Trophoblast cell (in vitro differentiated cells and primary cell): ENCODE measurements around the gene HOXA10.

Experiments
- DNase-seq, 2 donors: peaks; one replicate each; pipeline ENCODE4 v3.0.0-alpha.2; 2016
- H2AFZ ChIP-seq: 2 replicates; pipeline ENCODE4 v1.6.1; 2013; ENCODE audit warnings: low read length, moderate library complexity, mild to moderate bottlenecking; ENCODE audit not compliant: insufficient read depth, poor library complexity
- H2AK5ac ChIP-seq: 2 replicates; pipeline ENCODE4 v1.6.1; 2013; ENCODE audit warnings: mild to moderate bottlenecking, low read length
- H2BK120ac ChIP-seq: 2 replicates; pipeline ENCODE4 v1.6.1; 2013; ENCODE audit warnings: low read length, mild to moderate bottlenecking, moderate library complexity; ENCODE audit not compliant: insufficient read depth, poor library complexity
- H2BK12ac ChIP-seq: 2 replicates; pipeline ENCODE4 v1.6.1; 2013; ENCODE audit warnings: mild to moderate bottlenecking, low read length, moderate library complexity
- H2BK5ac ChIP-seq: 2 replicates; pipeline ENCODE4 v1.6.1; 2013; ENCODE audit warnings: low read length, low read depth, moderate library complexity, mild to moderate bottlenecking; ENCODE audit not compliant: poor library complexity
- H3K14ac ChIP-seq: 2 replicates; pipeline ENCODE4 v1.6.1; 2013; ENCODE audit warnings: mild to moderate bottlenecking, low read length
- H3K18ac ChIP-seq: 2 replicates; pipeline ENCODE4 v1.6.1; 2013; ENCODE audit warnings: mild to moderate bottlenecking, low read length
- H3K23ac ChIP-seq: 2 replicates; pipeline ENCODE4 v1.6.1; 2013; ENCODE audit warnings: low read length
- H3K27ac ChIP-seq: 2 replicates; pipeline ENCODE4 v1.5.1; 2013; ENCODE audit warnings: low read depth, mild to moderate bottlenecking, inconsistent platforms, low read length, moderate library complexity
- H3K27me3 ChIP-seq: 2 replicates; pipeline ENCODE4 v1.6.1; 2013; ENCODE audit warnings: inconsistent platforms, mild to moderate bottlenecking, low read length, moderate library complexity; ENCODE audit not compliant: insufficient read depth
- H3K36me3 ChIP-seq, 2 experiments: 1 replicate in 1 of 2; 2 replicates in 1 of 2; pipeline ENCODE4 v1.6.1; 2013; ENCODE audit warnings: low read length in 2 of 2, mild to moderate bottlenecking in 2 of 2, moderate library complexity in 1 of 2; ENCODE audit not compliant: insufficient read depth in 2 of 2, control insufficient read depth in 1 of 2
- H3K4ac ChIP-seq: 2 replicates; pipeline ENCODE4 v1.6.1; 2013; ENCODE audit warnings: low read depth, mild to moderate bottlenecking, low read length, moderate library complexity
- H3K4me1 ChIP-seq, 2 experiments: 1 replicate in 1 of 2; 2 replicates in 1 of 2; pipeline ENCODE4 v1.6.1; 2013; ENCODE audit warnings: low read length in 2 of 2, mild to moderate bottlenecking in 2 of 2, moderate library complexity in 1 of 2; ENCODE audit not compliant: insufficient read depth in 2 of 2, control insufficient read depth in 1 of 2
- H3K4me2 ChIP-seq: 2 replicates; pipeline ENCODE4 v1.6.1; 2013; ENCODE audit warnings: inconsistent platforms, mild to moderate bottlenecking, low read length, moderate library complexity
- H3K4me3 ChIP-seq: 2 replicates; pipeline ENCODE4 v1.5.1; 2013; ENCODE audit warnings: mild to moderate bottlenecking, low read depth, low read length, inconsistent platforms
- H3K79me1 ChIP-seq: one replicate; pipeline ENCODE4 v1.6.1; 2013; ENCODE audit warnings: low read length
- H3K79me2 ChIP-seq: 2 replicates; pipeline ENCODE4 v1.6.1; 2013; ENCODE audit warnings: low read length, mild to moderate bottlenecking; ENCODE audit not compliant: control insufficient read depth, insufficient read depth, poor library complexity
- H3K9ac ChIP-seq: 2 replicates; pipeline ENCODE4 v1.6.1; 2013; ENCODE audit warnings: mild to moderate bottlenecking, low read length
- H3K9me3 ChIP-seq: 2 replicates; pipeline ENCODE4 v1.6.1; 2013; ENCODE audit warnings: low read depth, mild to moderate bottlenecking, control low read depth, inconsistent platforms, low read length; ENCODE audit not compliant: insufficient read depth
- H4K12ac ChIP-seq: 2 replicates; pipeline ENCODE4 v1.6.1; 2013; ENCODE audit warnings: low read depth, mild to moderate bottlenecking, low read length, moderate library complexity
- H4K8ac ChIP-seq: 2 replicates; pipeline ENCODE4 v1.6.1; 2013; ENCODE audit warnings: low read depth, mild to moderate bottlenecking, low read length, moderate library complexity
- H4K91ac ChIP-seq: one replicate; pipeline ENCODE4 v1.6.1; 2013; ENCODE audit warnings: low read depth, mild to moderate bottlenecking, low read length, moderate library complexity
- WGBS: extraction: QIAGEN DNeasy Blood & Tissue Kit; methylation state at CpG from one replicate; pipeline ENCODE4 v1.1.7; 2013; ENCODE audit warnings: missing lambda C conversion rate; ENCODE audit not compliant: insufficient read length, insufficient coverage; ENCODE audit errors: extremely low coverage; 5-methylcytosine and 5-hydroxymethylcytosine counted together

Gene HOXA10

GRCh38 chr7:27176962-27177794 is 3.1 kb upstream of the HOXA10 start:
- Histone ChIP-seq H3K27me3 (peaks cover 88% of the 10 kb centered on the region), H3K36me3 (no peaks in the 10 kb centered on the region), H2AFZ (no peak overlapping the region), H3K9ac (no peak overlapping the region), H3K79me2 (no peaks in the 10 kb centered on the region), H2BK12ac (no peak overlapping the region), H2AK5ac (no peak overlapping the region), H2BK120ac (no peak overlapping the region), H2BK5ac (no peak overlapping the region), H3K4me2 (no peak overlapping the region), H3K14ac (no peak overlapping the region), H4K8ac (no peak overlapping the region), H3K18ac (no peak overlapping the region), H4K12ac (no peak overlapping the region), H3K4me1 (peaks cover 7 to 14% of the 10 kb centered on the region in 2 experiments), H3K79me1 (no peaks in the 10 kb centered on the region), H4K91ac (no peak overlapping the region), H3K4ac (no peak overlapping the region), H3K23ac (no peak overlapping the region), H3K4me3 (no peak overlapping the region), H3K27ac (no peak overlapping the region), H3K9me3 (peaks cover 46% of the 10 kb centered on the region)
- WGBS, result no CpG with 5 or more reads among the region's 22 CpGs
- DNase-seq, result no peak

GRCh38 chr7:27176524-27176845 is 2.4 kb upstream of the HOXA10 start:
- Histone ChIP-seq H3K79me2 (no peaks in the 10 kb centered on the region), H2AK5ac (no peak overlapping the region), H3K27ac (no peak overlapping the region), H4K8ac (no peak overlapping the region), H3K4me1 (peaks cover 7 to 16% of the 10 kb centered on the region in 2 experiments), H3K36me3 (no peaks in the 10 kb centered on the region), H3K14ac (no peak overlapping the region), H3K79me1 (no peaks in the 10 kb centered on the region), H3K9ac (no peak overlapping the region), H3K27me3 (peaks cover 88% of the 10 kb centered on the region), H2BK12ac (no peak overlapping the region), H3K4me2 (no peak overlapping the region), H3K18ac (no peak overlapping the region), H3K4ac (no peak overlapping the region), H2BK120ac (no peak overlapping the region), H3K9me3 (peaks cover 43% of the 10 kb centered on the region), H2AFZ (no peak overlapping the region), H2BK5ac (no peak overlapping the region), H4K91ac (no peak overlapping the region), H4K12ac (no peak overlapping the region), H3K23ac (no peak overlapping the region), H3K4me3 (no peak overlapping the region)
- no CpG with 5 or more reads among the region's 3 CpGs for WGBS
- no peak for DNase-seq

DNA sequence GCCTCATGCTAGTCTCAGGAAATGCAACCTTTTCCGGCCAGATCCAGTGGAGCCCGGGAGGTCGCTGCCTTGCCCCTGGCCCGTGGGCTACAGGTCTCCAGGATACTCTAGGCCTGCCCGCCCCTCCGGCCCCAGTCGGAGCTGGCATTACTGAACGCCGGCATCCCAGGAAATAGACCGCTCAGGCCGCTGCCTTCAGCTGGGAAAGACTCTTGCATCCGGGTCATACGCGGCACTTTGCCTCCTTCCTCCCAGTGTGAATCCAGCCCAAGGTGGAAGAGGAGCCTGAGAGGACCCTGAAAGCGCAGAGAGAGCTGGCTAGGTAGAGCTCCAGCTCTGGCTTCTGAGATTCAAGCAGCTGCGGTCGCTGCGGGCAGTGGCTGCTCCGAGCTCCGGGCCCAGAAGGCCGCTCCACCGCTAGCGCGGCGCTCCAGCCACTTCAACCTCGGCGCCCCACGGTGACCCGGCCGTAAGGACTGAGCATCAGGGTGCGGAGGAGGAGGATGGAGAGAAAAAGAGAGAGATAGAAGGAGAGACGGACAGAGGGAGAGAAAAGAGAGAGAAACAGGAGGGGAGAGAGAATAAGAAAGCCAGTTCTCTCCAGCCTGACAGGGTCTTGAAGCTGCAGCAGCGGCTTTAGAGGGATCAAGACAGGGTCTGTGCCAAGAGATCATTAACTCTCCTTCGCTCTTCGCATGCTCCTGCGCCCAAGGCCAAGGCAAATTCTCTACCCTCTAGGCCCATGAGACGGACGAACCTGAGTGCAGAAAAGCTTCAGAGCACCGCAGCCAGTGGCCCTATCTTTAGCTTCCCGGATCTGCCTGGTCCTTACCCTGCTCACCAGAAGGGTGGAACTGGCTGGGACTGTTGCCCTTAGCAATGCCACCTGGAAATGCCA is 1.8 kb upstream of the HOXA10 start:
- H2BK120ac ChIP-seq, result no peak overlapping the region
- no peak overlapping the region for H2AFZ ChIP-seq
- no peak overlapping the region for H3K27ac ChIP-seq
- H3K9ac ChIP-seq, result no peak overlapping the region
- H3K79me2 ChIP-seq, result no peaks in the 10 kb centered on the region
- H3K36me3 ChIP-seq, result no peaks in the 10 kb centered on the region
- no peak overlapping the region for H2BK5ac ChIP-seq
- no peak overlapping the region for H3K4ac ChIP-seq
- H4K8ac ChIP-seq, result no peak overlapping the region
- no peak overlapping the region for H3K14ac ChIP-seq
- no peak overlapping the region for H4K91ac ChIP-seq
- no peak overlapping the region for H3K4me2 ChIP-seq
- no peak for DNase-seq
- no peak overlapping the region for H4K12ac ChIP-seq
- WGBS, result no CpG with 5 or more reads among the region's 40 CpGs
- H3K79me1 ChIP-seq, result no peaks in the 10 kb centered on the region
- peaks cover 92% of the 10 kb centered on the region for H3K27me3 ChIP-seq
- H3K9me3 ChIP-seq, result peaks cover 45% of the 10 kb centered on the region
- no peak overlapping the region for H3K4me3 ChIP-seq
- H2AK5ac ChIP-seq, result no peak overlapping the region
- peak overlapping the region; percentile 41 for H3K23ac ChIP-seq
- H3K18ac ChIP-seq, result no peak overlapping the region
- H2BK12ac ChIP-seq, result no peak overlapping the region
- peaks cover 7 to 19% of the 10 kb centered on the region in 2 experiments for H3K4me1 ChIP-seq

GRCh38 chr7:27174874-27175625 is 930 bp upstream of the HOXA10 start:
- H3K36me3 ChIP-seq, result no peaks in the 10 kb centered on the region
- no peak overlapping the region for H4K91ac ChIP-seq
- no CpG with 5 or more reads among the region's 12 CpGs for WGBS
- no peak overlapping the region for H4K8ac ChIP-seq
- H3K14ac ChIP-seq, result no peak overlapping the region
- no peak overlapping the region for H3K27ac ChIP-seq
- H3K27me3 ChIP-seq, result peaks cover 88% of the 10 kb centered on the region
- no peak overlapping the region for H2AFZ ChIP-seq
- H3K79me2 ChIP-seq, result no peaks in the 10 kb centered on the region
- H4K12ac ChIP-seq, result no peak overlapping the region
- peaks cover 45% of the 10 kb centered on the region for H3K9me3 ChIP-seq
- DNase-seq, result no peak
- no peaks in the 10 kb centered on the region for H3K79me1 ChIP-seq
- H3K18ac ChIP-seq, result no peak overlapping the region
- no peak overlapping the region for H2BK5ac ChIP-seq
- no peak overlapping the region for H2BK12ac ChIP-seq
- H2BK120ac ChIP-seq, result no peak overlapping the region
- no peak overlapping the region for H3K4me2 ChIP-seq
- no peak overlapping the region for H3K23ac ChIP-seq
- H2AK5ac ChIP-seq, result no peak overlapping the region
- peaks cover 7 to 19% of the 10 kb centered on the region in 2 experiments for H3K4me1 ChIP-seq
- H3K4ac ChIP-seq, result no peak overlapping the region
- no peak overlapping the region for H3K9ac ChIP-seq
- no peak overlapping the region for H3K4me3 ChIP-seq
